Measurements from ENCODE around the gene PDE7B. TPM values are rescaled to one million over a fixed set of nuclear protein-coding genes. Genes with fewer than 3 reads are reported as not detected.

Gene PDE7B
- total and polyA plus RNA-seq, 2 of the 4 experiments (the other 2 are of a cell fraction), result 7.8 to 12.4 TPM

GRCh38 chr6:135987226-135987625 lies 135.7 kb downstream of the PDE7B start:
- H2BK15ac ChIP-seq (ENCODE audit: low read depth, low read length), result no peak overlapping the region
- H3K4ac ChIP-seq (ENCODE audit: low read depth, low read length), result no peak overlapping the region
- ATAC-seq (ENCODE audit: low read depth) (no peak), DNase-seq (no peak)
- no peaks in the 10 kb centered on the region; the same call in 1 of the 2 replicates for H3K36me3 ChIP-seq (ENCODE audit: control insufficient read depth, insufficient read depth, low read length)
- H4K20me1 ChIP-seq (ENCODE audit: insufficient read depth, low read length), result no peaks in the 10 kb centered on the region
- no peaks in the 10 kb centered on the region for H3K27me3 ChIP-seq (ENCODE audit: control insufficient read depth, insufficient read depth, low read length)
- H4K5ac ChIP-seq (ENCODE audit: low read depth, low read length), result no peak overlapping the region
- ChIA-PET CTCF (no interaction called here), POLR2A (ENCODE audit: unreplicated experiment) (no interaction called here)
- H3K9me3 ChIP-seq (ENCODE audit: control insufficient read depth, insufficient read depth, low read length), result no peaks in the 10 kb centered on the region
- H3K4me1 ChIP-seq (ENCODE audit: control insufficient read depth, insufficient read depth, low read length), result peaks cover 3% of the 10 kb centered on the region
- no peak overlapping the region for H3K14ac ChIP-seq (replicated peaks; ENCODE audit: low read depth, low read length)
- 100% methylated on average over 1 of the region's 3 CpGs; no CpG with 5 or more reads in 1 of the 2 experiments for WGBS, 2 experiments (ENCODE audit: extremely low coverage in 2 of 2, insufficient read length in 1 of 2)
- no peak overlapping the region for H4K91ac ChIP-seq (ENCODE audit: insufficient read depth, low read depth, low read length)
- in situ Hi-C loops (cut with MboI; ENCODE audit: low sequenced_read_pairs), result no loop called here
- H2AK9ac ChIP-seq (replicated peaks; ENCODE audit: low read depth, low read length, poor library complexity), result no peak overlapping the region
- H2BK20ac ChIP-seq (ENCODE audit: low read depth, low read length), result no peak overlapping the region
- H2AFZ ChIP-seq (replicated peaks; ENCODE audit: low read length, poor library complexity), result no peak overlapping the region
- no peak overlapping the region for H3K9ac ChIP-seq (ENCODE audit: low read depth, low read length)
- dilution Hi-C loops (cut with HindIII; ENCODE audit: low sequenced_read_pairs, unreplicated experiment), result no loop called here
- H2AK5ac ChIP-seq (ENCODE audit: low read depth, low read length), result no peak overlapping the region
- intact Hi-C loops (cut with micrococcal nuclease), result no loop called here
- no peak overlapping the region for H3K18ac ChIP-seq (ENCODE audit: low read depth, low read length)
- no peak overlapping the region for H3K56ac ChIP-seq (ENCODE audit: extremely low read depth, insufficient read depth, low read length)
- H3K4me2 ChIP-seq (ENCODE audit: low read depth, low read length), result no peak overlapping the region
- no peak overlapping the region for H3K4me3 ChIP-seq (ENCODE audit: insufficient read depth, low read depth, low read length)
- no peak overlapping the region for H3K23ac ChIP-seq (ENCODE audit: low read depth, low read length)
- no peak overlapping the region for H2BK5ac ChIP-seq (ENCODE audit: low read depth, low read length, poor library complexity, severe bottlenecking)
- no TSS peak for BruUV-seq (replicated peaks)
- peaks cover 3 to 22% of the 10 kb centered on the region in 2 experiments; a peak in 3 of 4 replicates for H3K79me1 ChIP-seq (ENCODE audit: low read depth in 1 of 2, low read length in 2 of 2)
- H4K8ac ChIP-seq (ENCODE audit: low read depth in 2 of 2, low read length in 2 of 2), result no peak overlapping the region
- no peak for TF ChIP-seq BHLHE40 (IDR thresholded peaks at IDR 0.05; ENCODE audit: low read depth, low read length)
- peak; percentile 72 for TF ChIP-seq MAFK (IDR thresholded peaks at IDR 0.05; ENCODE audit: low read depth, low read length)
- H3K27ac ChIP-seq (ENCODE audit: insufficient read depth, low read length), result no peak overlapping the region
- no peak overlapping the region for H2BK120ac ChIP-seq (ENCODE audit: low read depth, low read length)
- H3K9me1 ChIP-seq (ENCODE audit: insufficient read depth, low read length), result no peaks in the 10 kb centered on the region; the same call in 1 of the 2 replicates
